ENCODE measurements around the gene VSIG1.

The VSIG1 gene

DNA sequence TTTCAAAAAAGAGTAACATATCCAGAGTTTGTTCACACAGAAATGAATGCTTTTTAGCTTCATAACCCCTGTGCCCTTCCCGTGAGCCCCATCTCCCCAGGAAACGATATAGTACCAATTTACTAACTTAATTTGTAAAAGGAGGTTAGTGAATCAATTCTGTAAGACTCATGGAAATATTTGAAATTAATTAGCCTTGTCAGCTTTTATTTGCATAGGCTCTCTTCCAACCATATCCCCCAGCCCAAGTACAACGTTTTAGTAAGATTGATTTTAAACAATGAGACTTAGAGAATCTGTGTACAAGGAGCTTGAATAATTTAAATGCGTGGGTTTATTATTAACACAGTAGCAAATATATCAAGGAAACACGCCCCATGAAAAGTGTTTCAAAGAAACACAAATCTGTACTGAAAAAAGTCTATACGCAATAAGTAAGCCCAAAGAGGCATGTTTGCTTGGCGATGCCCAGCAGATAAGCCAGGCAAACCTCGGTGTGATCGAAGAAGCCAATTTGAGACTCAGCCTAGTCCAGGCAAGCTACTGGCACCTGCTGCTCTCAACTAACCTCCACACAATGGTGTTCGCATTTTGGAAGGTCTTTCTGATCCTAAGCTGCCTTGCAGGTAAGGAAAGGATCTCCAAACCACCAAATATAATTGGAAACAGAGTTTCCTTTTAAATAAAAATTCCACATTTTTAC lies at the start of gene VSIG1:
VSIG1 (plus strand) TSS at position 512 of the 703 bp plus-strand sequence; CDS start at position 578, 66 bp downstream.
- DNase-seq: no peak

GRCh38 chrX:107996124-107996523 lies 48.7 kb upstream of the VSIG1 start:
- no peak for DNase-seq

GRCh38 chrX:108000751-108001150 lies 44.1 kb upstream of the VSIG1 start:
- no peak for DNase-seq

- no peak for DNase-seq
Observed at GRCh38 chrX:108001218-108001814, 43.5 kb upstream of the VSIG1 start.

DNA sequence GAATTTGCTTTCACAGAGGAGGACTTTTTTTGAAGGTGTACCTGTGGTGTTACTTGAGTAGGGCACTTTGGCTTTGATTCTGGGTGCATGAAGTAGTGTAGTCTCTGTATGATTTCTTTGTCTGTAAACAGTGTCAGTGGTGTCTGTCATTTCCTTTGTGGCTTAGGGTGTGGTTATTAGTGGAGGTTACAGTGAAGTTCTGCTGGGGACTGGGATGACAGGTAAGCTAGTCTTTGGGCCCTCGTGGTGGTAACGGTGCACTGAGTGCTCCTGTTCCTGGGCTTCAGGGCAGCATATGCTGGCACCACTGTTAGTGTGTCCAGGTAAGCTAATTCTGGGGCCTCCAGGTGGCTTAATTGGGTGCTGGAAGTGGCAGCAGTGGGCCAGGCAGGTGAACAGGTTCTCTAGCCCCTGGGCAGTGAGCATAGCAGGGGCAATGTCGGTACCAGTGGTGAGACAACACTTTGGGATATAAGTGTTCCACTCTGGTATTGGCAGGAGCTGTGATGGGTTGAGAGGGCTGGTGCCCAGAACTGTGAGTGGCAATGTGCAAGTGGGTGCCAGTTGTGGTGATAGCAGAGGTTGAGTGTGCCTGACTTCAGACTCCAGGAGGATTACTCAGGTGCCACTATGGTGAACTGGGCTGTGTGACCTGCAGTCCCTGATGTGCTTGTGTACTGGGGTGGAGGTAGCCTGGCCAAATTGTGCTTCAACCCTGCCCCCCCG lies 26.0 kb upstream of the VSIG1 start:
- DNase-seq: no peak

DNA sequence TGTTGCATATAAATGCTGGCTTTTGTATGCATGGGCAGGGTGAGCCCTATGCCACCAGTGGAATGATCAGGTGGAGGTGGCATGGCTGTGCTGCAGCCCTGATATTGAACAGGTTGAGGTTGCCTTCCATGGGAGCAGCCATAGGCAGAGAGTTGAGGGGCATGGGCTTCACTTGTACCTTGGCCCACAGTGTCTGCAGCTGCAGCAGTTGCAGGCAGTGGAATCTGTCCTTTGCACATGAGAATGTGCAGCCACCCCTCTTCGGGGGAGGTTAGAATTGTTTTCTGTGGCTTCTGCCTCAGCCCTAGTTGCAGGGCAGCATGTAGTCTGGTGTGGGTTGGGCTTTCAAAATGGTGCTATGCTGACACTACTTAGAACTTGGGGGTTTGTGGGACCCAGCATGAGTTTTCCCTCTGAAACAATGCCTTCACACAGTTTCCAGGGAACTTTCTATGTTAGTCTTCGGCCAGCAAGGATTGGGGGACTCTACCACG lies 25.4 kb upstream of the VSIG1 start:
- DNase-seq: no peak

GRCh38 chrX:108020631-108021030 lies 24.2 kb upstream of the VSIG1 start:
- DNase-seq: no peak

DNA sequence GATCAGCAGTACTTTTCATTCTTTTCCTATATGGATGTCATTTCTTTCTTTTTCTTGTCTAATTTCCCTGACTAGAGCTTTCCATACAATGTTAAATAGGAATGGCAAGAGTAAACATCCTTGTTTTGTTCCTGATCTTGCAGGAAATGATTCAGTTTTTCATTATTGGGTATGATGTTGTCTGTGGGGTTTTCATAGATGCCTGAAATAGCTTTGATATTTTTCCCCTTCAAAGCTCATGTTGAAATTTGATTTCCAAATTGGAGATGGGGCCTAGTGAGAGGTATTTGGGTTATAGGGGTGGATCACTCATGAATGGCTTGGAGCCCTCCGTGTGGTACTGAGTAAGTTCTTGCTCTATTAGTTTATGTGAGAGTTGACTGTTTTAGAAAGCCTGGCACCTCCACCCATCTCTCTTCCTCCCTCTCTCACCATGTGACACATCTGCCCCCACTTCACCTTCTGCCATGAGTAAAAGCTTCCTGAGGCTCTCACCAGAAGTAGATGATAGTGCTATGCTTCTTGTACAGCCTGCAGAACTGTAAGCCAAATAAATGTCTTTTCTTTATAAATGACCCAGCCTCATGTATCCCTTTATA lies 22.3 kb upstream of the VSIG1 start:
- DNase-seq: no peak

DNA sequence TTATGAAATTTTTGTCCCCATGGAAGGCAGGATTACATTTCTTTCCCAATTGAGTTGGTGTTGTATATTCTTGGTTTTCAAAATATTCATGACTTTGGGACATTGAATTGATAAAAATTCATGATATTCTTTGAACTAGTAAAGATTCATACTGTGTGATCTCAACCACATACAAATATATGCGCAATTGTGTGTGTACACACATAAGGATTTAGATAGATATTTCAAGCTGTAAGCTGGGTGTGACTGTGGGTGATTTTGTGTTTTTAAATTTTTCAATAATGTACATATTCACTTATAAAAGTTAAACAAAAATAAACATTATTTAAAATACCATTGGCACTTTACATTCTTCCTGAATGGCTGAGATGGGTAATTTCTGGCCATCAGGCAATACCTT lies 19.5 kb upstream of the VSIG1 start:
- DNase-seq: no peak

- no peak for DNase-seq
Observed at GRCh38 chrX:108025954-108026600, 18.8 kb upstream of the VSIG1 start.

DNA sequence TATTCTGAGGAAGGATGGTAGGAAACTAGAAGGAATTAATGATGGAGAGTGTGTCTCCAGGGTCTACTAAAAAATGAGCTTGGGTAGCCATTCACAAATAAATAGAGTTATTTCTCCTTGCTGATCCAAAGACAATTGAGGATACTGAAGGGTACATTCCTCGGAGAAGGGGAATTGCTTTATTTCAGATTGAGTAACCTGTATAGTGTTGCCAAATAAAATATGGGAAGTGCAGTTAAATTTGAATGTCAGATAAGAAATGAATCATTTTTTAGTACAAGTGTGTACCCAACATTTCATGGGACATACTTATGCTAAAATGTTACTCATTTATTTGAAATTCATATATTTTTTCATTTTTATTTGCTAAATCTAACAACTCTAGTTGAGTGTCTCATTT lies 16.0 kb upstream of the VSIG1 start:
- no peak for DNase-seq

- DNase-seq: no peak
Observed at GRCh38 chrX:108029928-108030711, 14.7 kb upstream of the VSIG1 start.

GRCh38 chrX:108032944-108033343 lies 11.9 kb upstream of the VSIG1 start:
- no peak for DNase-seq

GRCh38 chrX:108033890-108034289 lies 11.0 kb upstream of the VSIG1 start:
- no peak for DNase-seq

- no peak for DNase-seq
Observed at GRCh38 chrX:108034725-108035124, 10.1 kb upstream of the VSIG1 start.

DNA sequence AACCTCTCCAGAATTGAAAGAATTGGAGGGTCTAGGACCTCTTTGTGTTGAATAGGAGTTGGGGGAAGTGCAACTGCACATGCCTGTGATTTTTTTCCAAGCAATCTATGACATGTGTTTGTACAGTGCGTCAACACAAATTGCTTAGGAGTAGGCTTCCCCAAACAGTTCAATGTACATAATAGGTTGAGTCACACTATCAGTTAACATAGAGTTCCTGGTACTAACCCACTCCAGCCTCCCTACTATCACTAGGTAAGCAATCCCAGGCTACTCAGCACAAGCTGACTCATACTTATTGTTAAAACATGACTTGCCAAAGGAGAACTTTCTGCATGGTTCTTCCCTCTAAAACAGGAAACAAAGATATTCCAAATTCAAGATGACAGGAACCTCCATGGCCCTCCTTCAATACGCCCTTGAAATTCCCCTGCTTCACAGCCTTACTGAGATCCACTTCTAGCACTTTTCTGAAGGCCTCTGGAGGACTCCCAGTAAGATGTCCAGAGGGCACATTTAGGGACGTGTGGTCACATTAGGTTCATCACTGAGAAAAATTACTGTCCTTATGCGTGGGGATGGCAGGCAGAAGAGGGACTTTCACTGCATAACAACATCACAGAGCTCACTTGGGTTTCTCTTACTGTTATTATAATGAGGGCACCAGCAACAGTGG lies 8.4 kb upstream of the VSIG1 start:
- no peak for DNase-seq

- DNase-seq: no peak
Observed at GRCh38 chrX:108049649-108050048, 4.8 kb downstream of the VSIG1 start.

- no peak for DNase-seq
Observed at GRCh38 chrX:108053218-108053617, 8.4 kb downstream of the VSIG1 start.

DNA sequence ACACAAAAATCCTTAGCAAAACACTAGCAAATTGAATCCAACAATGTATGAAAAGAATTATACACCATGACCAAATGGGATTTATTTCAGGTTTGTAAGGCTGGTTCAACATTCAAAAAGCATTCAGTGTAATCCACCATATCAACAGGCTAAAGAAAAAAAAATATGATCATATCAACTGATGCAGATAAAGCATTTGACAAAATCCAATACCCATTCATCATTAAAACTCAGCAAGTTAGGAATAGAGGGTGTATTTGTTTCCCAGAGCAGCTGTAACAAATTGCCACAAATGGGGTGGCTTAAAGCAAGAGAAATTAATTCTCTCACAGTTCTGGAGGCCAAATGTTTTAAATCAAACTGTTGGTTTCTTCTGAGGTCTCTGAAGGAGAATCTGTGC lies 10.7 kb downstream of the VSIG1 start:
- DNase-seq: no peak

- no peak for DNase-seq
Observed at GRCh38 chrX:108059801-108060200, 14.9 kb downstream of the VSIG1 start.

GRCh38 chrX:108064001-108064400 lies 19.1 kb downstream of the VSIG1 start:
- DNase-seq: no peak

DNA sequence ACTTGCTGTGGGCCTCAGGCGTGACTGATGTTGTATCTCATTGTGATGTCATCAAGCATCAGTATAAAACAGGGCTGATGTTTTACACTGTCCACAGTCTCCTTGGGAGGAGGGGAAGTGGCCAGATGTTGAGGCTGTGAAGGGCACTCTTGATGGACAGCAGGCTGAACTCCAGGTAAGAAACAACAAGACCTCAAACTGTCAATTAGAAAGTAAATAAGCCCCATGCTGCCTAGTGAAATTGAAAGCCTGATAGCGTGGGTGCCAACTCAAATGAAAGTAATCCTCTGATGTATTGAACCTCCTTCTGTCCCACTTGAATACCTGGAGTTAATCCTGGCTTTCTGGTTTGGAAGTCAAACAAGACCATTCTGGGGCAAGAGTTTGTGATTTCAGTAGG lies 19.7 kb downstream of the VSIG1 start:
- DNase-seq: no peak

Data from bone marrow (tissue), 2 donors.